Activated T-cell treated with anti-CD3 and anti-CD28 coated beads for 1 hour (primary cell): ENCODE measurements around the gene FLRT1.

Experiments used
- DNase-seq: peaks from one replicate; pipeline ENCODE4 v3.0.0-alpha.2; 2020; ENCODE audit warnings: low read depth

The FLRT1 gene

DNA sequence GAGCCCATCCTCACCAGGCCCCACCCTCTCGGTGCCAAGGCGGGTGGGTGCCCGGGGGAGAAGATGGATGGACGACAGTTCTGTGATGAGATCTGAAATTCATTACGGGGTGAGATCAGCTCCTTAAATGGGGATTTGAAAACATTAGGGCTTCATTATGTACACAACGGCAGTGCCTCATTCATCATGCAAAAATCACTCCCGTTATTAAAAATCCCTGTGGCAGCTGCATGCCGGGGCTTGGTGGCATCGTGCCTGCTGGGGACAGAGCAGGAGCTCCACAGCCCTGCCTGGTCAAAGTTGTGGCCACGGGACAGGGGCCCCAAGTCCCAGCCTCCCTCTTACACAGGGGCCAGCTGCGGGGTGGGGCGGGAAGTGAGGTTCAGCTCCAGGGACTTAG is 29.3 kb upstream of the FLRT1 start:
- DNase-seq = no peak

DNA sequence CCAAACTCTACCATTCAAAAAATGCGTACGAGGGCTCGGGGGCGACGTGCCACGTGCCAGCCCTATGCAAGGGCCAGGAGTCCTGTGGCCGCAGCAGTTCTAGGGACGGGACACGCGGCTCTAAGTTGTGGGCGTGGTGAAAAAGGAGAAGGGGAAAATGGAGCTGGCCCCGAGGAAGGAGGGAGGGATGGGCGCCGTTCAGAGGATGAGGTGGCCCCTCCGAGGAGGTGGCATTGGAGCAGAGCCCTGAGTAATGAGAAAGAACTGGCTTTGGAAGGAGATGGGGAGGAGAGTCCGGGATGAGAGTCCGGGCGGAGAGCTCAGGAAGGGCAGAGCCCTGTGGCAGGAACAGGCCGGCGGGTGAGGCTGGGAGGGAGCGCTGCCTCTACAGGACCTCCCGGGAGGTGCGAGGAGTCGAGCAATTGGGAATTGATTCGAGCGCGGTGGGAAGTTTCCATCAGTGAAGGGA is 28.5 kb upstream of the FLRT1 start:
- DNase-seq = no peak

DNA sequence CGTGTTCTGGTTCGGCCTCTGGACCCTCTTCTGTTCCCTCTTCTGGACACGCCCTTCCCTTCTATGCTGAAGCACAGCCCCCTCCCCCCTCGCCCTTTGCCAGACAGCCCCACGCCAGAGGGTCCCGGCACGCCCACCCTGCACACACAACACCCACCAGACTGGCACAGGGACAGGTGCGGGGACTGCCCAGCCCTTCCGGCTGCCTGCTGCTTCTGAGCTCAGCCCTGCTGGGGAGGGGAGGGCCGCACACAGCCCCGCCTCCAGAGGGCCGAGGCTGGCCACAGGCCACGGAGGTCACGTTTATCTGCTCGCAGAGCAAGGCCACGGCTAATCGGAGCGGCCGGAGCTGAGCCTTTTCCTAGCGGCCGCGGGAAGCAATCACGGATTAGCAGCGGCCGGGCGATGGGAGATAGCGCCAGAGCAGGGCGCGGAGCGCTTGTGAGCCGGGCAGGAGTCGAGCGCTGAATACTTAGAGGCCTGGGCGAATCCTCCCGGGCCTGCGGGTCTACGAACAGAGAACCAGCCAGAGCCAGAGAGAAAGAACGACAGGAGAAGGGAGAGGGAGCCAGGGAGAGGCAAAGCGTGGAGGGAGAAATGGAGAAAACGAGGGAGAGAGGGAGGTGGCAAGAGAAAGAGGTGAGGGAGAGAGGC is 28.0 kb upstream of the FLRT1 start:
- DNase-seq = no peak

- DNase-seq = no peak
Measured at GRCh38 chr11:64008283-64008913, 27.3 kb upstream of the FLRT1 start.

GRCh38 chr11:64008914-64009633 is 26.7 kb upstream of the FLRT1 start:
- DNase-seq = no peak

- no peak for DNase-seq
Measured at GRCh38 chr11:64009710-64010109, 26.0 kb upstream of the FLRT1 start.

DNA sequence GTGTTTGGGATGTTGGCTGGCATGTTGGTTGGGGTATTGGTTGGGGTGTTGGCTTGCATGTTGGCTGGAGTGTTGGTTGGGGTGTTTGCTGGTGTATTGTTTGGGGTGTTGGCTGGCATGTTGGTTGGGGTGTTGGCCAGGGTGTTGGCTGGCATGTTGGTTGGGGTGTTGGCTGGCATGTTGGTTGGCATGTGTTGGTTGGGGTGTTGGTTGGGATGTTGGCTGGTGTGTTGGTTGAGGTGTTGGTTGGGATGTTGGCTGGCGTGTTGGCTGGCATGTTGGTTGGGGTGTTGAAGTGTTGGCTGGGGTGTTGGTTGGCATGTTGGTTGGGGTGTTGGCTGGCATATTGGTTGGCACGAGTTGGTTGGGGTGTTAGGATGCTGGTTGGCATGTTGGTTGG is 24.9 kb upstream of the FLRT1 start:
- no peak for DNase-seq

DNA sequence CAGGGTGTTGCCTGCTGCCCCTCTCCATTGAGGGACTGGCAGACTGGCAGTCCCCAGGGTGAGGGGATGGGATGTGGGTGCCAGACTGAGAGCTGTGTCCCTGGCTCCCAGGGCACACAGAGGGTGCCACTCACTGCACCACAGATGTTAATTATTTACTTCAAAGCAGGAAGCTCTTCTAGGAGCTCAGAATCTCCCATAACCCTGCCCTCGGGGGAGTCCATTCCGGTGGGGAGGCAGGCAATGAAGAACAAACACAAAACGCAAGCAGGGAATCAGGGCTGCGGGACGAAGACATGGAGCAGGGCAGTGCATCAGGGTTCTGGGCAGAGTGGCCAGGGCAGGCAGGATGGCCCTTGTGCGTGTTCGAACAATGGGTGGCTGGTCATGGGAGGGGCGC is 24.4 kb upstream of the FLRT1 start:
- DNase-seq = no peak

- DNase-seq = no peak
Measured at GRCh38 chr11:64013141-64013896, 22.4 kb upstream of the FLRT1 start.

DNA sequence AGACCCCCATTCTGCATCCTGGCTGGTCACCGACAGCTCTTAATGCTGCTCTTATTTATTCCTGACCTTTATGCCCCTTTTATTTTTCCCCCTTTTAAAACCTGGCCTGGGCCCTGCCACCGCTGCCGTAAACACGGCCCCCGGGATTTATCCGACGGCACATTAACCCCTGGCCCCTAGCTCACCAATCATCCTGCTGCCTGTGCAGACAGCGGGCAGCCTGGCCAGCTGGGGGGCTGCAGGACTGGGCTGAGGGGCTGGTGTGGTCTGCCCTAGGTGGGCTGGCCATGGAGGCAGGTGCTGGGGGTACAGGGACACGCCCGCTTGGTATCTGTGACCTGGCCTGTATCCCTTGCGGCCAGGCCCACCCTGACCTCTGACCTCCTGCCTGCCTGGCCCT is 21.4 kb upstream of the FLRT1 start:
- DNase-seq = no peak

GRCh38 chr11:64015510-64015909 is 20.2 kb upstream of the FLRT1 start:
- no peak for DNase-seq

DNA sequence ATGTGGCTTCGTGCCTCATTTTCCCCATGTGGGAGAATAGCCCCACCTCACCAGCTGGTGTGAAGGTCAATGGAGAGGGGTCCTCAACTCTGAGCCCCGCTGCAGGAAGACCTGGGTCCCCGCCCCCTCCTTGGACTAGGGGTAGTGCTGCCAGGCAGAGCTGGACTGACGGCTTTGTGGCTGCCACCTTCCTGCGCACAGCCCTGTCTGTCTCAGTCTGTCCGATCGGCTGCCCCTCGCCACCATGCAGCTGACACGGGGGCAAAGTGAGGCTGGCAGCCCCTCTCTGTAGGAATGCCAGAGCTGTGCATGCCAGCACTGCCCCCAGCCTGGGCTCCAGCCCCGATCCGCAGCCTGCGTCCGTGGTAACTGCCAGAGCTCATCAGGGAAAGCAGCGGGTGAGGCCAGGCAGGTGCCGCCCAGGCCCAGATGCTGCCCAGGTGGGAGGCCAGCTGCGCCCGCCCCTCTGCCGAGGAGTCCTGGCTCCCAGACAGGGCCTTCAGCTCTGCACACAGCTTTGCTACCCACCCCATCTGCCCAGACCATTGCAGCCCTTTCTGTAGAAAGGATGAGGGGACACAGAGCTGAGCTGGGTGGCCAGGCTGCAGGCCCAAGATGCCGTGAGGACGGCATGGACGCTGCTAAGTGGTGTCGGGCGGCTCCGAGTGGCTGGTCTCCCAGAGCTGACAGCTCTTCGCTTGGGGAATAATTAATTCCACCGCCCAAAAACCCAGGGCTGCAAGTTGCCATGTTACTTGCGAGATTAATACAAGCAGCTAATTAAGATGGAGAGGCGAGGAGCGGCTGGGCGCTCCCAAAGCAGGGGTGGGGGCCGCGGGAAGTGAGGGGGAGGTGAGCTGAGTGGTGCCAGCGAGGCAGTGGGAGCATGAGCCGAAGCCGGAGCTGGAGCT is 19.5 kb upstream of the FLRT1 start:
- DNase-seq = no peak

DNA sequence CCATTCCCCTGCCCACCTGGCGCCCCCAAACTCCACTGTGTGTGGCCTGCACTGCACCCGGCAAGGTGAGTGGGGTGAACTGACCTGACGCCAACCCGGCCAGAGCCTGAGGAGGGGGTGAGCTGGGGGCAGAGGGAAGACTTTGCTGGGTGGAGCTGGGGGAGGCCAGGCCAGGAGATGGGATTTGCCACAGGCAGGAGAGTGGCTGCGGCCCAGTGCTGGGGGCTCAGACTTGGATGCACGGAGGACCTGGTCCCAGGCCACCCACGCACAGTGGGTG is 17.8 kb upstream of the FLRT1 start:
- DNase-seq = no peak

GRCh38 chr11:64018310-64018709 is 17.4 kb upstream of the FLRT1 start:
- no peak for DNase-seq

DNA sequence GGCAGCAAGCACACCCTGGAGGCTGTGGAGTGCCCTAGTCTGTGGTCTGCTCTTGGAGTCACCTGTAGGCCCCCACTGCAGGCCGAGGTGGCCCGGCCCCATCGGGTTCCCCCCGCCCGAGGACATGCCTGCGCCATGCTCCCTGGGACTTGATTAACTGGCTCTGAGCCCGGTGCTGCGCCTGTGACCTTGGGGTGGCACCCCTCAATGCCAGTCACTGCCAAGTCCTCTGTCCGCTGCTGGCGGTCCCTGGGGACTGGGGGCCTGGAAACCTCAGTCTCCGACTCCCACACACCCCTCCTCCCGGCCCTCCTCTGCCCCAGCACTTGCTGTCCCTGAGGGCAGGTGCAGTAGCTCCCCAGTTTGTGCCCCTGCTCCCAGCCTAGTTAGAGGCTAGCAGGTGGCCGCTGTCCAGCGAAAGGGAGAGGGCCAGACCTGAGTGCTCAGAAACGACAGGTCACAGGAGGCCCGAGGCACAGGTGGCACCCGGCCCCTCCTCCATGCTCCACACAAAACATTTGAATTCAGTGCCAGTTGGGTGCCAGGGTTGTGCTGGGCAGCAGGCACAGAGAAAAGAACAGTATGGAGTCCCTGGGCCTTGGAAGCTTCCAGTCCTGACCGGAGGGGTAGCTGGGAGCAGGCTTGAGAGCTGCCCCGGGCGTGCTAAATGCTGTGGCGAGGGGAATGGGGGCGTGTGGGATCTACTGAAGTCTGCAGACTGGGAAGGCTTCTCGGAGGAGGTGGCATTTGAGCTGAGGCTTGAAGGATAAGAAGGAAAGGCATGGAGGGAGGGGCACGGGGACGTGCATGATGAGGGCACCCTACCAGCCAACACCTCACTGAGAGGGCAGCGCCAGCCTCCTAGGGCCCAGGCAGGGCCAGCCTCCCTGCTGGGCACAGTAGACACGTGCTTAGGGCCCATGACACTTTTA is 16.4 kb upstream of the FLRT1 start:
- no peak for DNase-seq

GRCh38 chr11:64020976-64021756 is 14.6 kb upstream of the FLRT1 start:
- DNase-seq = no peak

GRCh38 chr11:64021757-64022093 is 14.0 kb upstream of the FLRT1 start:
- DNase-seq = no peak

DNA sequence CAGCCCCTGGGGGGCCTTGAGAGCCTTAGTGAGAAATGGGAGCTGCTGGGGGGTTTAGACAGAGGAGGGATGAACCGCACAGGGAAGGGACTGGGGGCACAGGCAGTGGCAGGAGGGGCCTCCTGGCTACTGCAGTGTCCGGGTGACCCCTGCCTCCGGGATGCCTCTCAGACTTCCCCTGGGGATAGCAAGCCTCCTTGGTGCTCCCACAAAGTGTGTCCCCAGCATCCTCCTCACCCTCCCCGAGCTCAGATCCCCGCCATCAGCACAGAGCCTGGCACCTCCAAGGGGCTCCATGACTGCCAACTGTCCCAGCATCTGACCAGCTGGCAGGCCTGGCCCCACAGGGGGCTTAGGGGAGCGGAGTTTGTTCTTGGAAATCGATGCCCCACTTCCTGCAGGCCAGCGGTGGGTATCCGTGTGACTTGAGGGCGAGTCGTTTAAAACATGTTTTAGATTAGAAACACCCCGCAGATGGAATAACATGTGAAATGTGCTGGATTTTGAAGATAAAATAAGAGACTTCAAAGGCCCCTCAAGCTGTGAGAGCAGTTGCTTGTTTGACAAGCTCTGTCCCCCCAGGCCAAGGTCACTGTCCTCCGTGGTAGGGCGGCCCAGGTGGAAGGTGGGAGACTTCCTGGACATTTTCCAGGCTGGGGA is 13.5 kb upstream of the FLRT1 start:
- DNase-seq = no peak
